GM06990 (cell line): ENCODE measurements around the gene THBS2.

Experiments used
- DNase-seq: peaks from one replicate; pipeline ENCODE4 v3.0.0-alpha.2; 2011; ENCODE audit not compliant: insufficient read length; ENCODE audit errors: extremely low read depth
- H3K27me3 ChIP-seq: replicated peaks from 2 replicates; pipeline ENCODE4 v1.6.0; 2011; ENCODE audit warnings: low read length; ENCODE audit not compliant: control insufficient read depth, insufficient read depth
- H3K36me3 ChIP-seq: 2 replicates; pipeline ENCODE4 v1.5.1; 2011; ENCODE audit warnings: low read length; ENCODE audit not compliant: control insufficient read depth, insufficient read depth
- H3K4me3 ChIP-seq: replicated peaks from 2 replicates; pipeline ENCODE4 v1.5.1; 2011; ENCODE audit warnings: low read depth, mild to moderate bottlenecking, control low read depth, low read length
- CTCF ChIP-seq: IDR thresholded peaks from 2 replicates; pipeline ENCODE4 v1.5.1; 2011; ENCODE audit warnings: low read length, control low read depth, mild to moderate bottlenecking, inconsistent platforms; ENCODE audit not compliant: insufficient read depth, poor library complexity, severe bottlenecking

THBS2 gene

GRCh38 chr6:169227116-169227515 lies 26.5 kb downstream of the THBS2 start:
- no peaks in the 10 kb centered on the region for H3K27me3 ChIP-seq
- DNase-seq = no peak
- H3K4me3 ChIP-seq = no peak overlapping the region
- TF ChIP-seq CTCF = no peak
- no peaks in the 10 kb centered on the region for H3K36me3 ChIP-seq

DNA sequence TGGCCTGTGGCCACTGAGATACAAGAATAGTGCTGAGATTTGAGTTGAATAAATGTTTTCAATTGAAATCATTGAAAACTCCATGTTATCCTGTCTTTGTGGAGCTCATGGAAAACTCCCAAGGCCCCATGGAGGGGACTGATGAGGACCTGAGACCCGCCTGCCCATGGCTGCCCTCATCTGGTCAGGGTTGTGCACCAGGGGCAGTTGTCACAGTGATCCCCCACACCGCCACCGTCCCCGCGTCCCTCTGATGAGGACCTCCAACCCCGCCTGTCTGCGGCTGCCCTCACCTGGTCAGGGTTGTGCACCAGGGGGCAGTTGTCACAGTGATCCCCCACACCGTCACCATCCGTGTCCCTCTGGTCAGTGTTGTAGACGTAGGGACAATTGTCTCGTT lies 27.8 kb downstream of the THBS2 start:
- Histone ChIP-seq H3K4me3 (no peak overlapping the region), H3K27me3 (no peaks in the 10 kb centered on the region), H3K36me3 (no peaks in the 10 kb centered on the region)
- no peak for TF ChIP-seq CTCF
- DNase-seq = no peak

- H3K27me3 ChIP-seq = no peaks in the 10 kb centered on the region
- H3K36me3 ChIP-seq = no peaks in the 10 kb centered on the region
- no peak for DNase-seq
- no peak overlapping the region for H3K4me3 ChIP-seq
- no peak for TF ChIP-seq CTCF
Measured at GRCh38 chr6:169225131-169225576, 28.5 kb downstream of the THBS2 start.

DNA sequence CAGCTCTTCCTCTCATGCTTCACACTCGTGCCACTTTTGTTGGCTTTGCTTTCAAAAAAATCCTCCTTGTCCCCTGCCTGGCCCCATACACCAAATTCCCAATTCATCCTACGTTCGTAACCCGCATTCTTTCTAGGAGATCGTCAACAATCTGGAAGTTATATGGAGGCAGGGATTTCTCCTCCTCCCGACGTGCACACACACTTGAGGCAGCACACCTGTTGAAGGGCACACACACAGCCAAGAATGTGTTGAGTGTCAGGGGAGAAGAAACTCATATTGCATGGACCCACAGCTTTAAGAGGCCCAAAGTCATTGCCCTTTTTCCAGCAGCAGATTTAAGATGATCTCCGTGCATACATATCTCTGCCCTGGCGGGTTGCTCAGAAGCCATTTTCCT lies 28.9 kb downstream of the THBS2 start:
- TF ChIP-seq CTCF = no peak
- no peak overlapping the region for H3K4me3 ChIP-seq
- no peaks in the 10 kb centered on the region for H3K36me3 ChIP-seq
- no peaks in the 10 kb centered on the region for H3K27me3 ChIP-seq
- no peak for DNase-seq

DNA sequence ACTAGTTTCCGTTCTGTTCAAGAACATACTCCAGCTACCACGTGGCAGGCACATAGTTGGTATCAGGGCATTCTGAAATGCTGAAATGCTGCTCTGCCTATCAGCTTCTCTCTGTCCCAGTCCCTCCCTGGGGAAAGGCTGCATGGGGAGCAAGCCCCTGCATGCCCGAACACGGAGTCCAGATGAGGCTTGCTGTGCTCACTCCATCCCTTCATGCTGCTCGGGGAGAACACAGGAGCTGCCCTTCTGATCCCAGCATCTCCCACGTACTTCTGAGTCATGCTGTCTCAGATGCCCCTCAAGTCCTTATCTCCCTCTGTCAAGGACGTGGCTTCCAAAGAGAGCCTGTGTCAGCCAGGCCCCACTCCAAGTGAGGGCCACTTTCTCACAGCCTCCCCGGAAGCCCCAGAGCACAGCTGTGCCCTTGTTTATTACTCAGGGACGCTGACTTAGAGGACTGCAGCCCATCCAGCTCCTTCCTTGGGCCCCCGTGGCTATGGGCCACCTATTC lies 29.4 kb downstream of the THBS2 start:
- H3K27me3 ChIP-seq = no peaks in the 10 kb centered on the region
- no peak for TF ChIP-seq CTCF
- DNase-seq = no peak
- no peak overlapping the region for H3K4me3 ChIP-seq
- H3K36me3 ChIP-seq = no peaks in the 10 kb centered on the region

DNA sequence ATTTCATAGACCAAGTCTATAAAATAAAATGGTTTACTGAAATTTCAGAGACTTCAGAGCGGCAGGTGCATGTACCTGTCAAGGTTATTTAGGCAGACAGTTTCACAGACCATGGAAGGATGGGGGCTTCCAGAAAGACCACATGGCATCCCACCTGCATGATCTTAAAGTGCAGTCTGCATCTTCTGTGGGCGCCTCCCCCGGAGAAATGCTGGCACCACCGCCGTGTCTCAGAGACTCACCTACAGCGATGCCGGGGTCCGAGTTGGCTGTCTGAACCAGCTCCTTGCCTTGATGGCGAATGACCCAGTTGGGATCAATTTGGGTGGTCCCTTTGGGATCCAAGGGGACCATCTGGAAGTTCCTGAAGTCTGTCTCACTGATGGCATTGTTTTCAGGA lies 30.6 kb downstream of the THBS2 start:
- DNase-seq = no peak
- H3K36me3 ChIP-seq = no peaks in the 10 kb centered on the region
- H3K27me3 ChIP-seq = no peaks in the 10 kb centered on the region
- TF ChIP-seq CTCF = no peak
- H3K4me3 ChIP-seq = no peak overlapping the region
